ENCODE measurements around the gene SPAG9. TPM values are rescaled to one million over a fixed set of nuclear protein-coding genes. Genes with fewer than 3 reads are reported as not detected.

Gene SPAG9
- total RNA-seq, 1 experiment from 2014 or later: 144 TPM

GRCh38 chr17:50953518-50953830 lies 167.2 kb downstream of the SPAG9 start:
- DNase-seq (ENCODE audit: low read depth, low spot score): no peak
- in situ Hi-C loops (cut with HindIII; ENCODE audit: low pct_unique_long_range_greater_than_20kb, low sequenced_read_pairs) (no loop called here), intact Hi-C loops (cut with micrococcal nuclease; ENCODE audit: unreplicated experiment) (loop anchor here (5.0 kb wide), 1 partner anchor 171 kb away; no protein-coding TSS in a partner anchor)
- H3K9me3 ChIP-seq (ENCODE audit: control insufficient read depth, insufficient read depth, low read depth, low read length): no peaks in the 10 kb centered on the region
- ATAC-seq: no peak
- TF ChIP-seq SIN3A (IDR thresholded peaks at IDR 0.05; ENCODE audit: borderline replicate concordance, insufficient read depth, low read depth, low read length) (no peak), POLR2AphosphoS5 (IDR thresholded peaks at IDR 0.05; ENCODE audit: low read depth, low read length) (no peak), TCF7L2 (IDR thresholded peaks at IDR 0.05; ENCODE audit: low read depth, low read length) (no peak), CTCF (IDR thresholded peaks at IDR 0.05) (no peak), REST (IDR thresholded peaks at IDR 0.05; ENCODE audit: insufficient read depth in 1 of 2, low read depth in 2 of 2, low read length in 1 of 2) (no peak)
- H3K36me3 ChIP-seq (ENCODE audit: control insufficient read depth, insufficient read depth, low read length): no peaks in the 10 kb centered on the region
- H3K27ac ChIP-seq (ENCODE audit: low read length): peak overlapping the region; percentile 27; the same call in 1 of the 2 replicates
- H3K4me1 ChIP-seq (ENCODE audit: control insufficient read depth, insufficient read depth, low read length): peaks cover 39% of the 10 kb centered on the region
- POLR2A ChIA-PET: interaction anchor here (0.6 to 1.1 kb wide), 4 partner anchors 88 to 244 kb away, joined by 3 to 11 read pairs (median 6); no protein-coding TSS in a partner anchor
- BruUV-seq (replicated peaks): no TSS peak
- H3K4me3 ChIP-seq (ENCODE audit: low read depth in 2 of 2, low read length in 2 of 2): no peak overlapping the region
- CTCF ChIA-PET: interaction anchor here (0.7 kb wide), 2 partner anchors 66 to 200 kb away, joined by 3 read pairs; partner anchors contain the start of gene NME1
- H3K27me3 ChIP-seq (ENCODE audit: control insufficient read depth, insufficient read depth, low read length): no peaks in the 10 kb centered on the region

GRCh38 chr17:50952889-50953288 lies 167.8 kb downstream of the SPAG9 start:
- no peak for ATAC-seq
- ChIA-PET POLR2A (interaction anchor here (0.7 to 1.2 kb wide), 2 partner anchors 104 to 147 kb away, joined by 3 to 11 read pairs; no protein-coding TSS in a partner anchor), CTCF (interaction anchor here (0.7 kb wide), 1 partner anchor 66 kb away, joined by 3 read pairs; no protein-coding TSS in a partner anchor)
- Histone ChIP-seq H3K27me3 (ENCODE audit: control insufficient read depth, insufficient read depth, low read length) (no peaks in the 10 kb centered on the region), H3K4me1 (ENCODE audit: control insufficient read depth, insufficient read depth, low read length) (peaks cover 45% of the 10 kb centered on the region), H3K4me3 (ENCODE audit: low read depth in 2 of 2, low read length in 2 of 2) (no peak overlapping the region), H3K9me3 (ENCODE audit: control insufficient read depth, insufficient read depth, low read depth, low read length) (no peaks in the 10 kb centered on the region), H3K36me3 (ENCODE audit: control insufficient read depth, insufficient read depth, low read length) (no peaks in the 10 kb centered on the region), H3K27ac (ENCODE audit: low read length) (no peak overlapping the region)
- TF ChIP-seq SIN3A (IDR thresholded peaks at IDR 0.05; ENCODE audit: borderline replicate concordance, insufficient read depth, low read depth, low read length) (no peak), POLR2AphosphoS5 (IDR thresholded peaks at IDR 0.05; ENCODE audit: low read depth, low read length) (no peak)
- DNase-seq (ENCODE audit: low read depth, low spot score): no peak
- intact Hi-C loops (cut with micrococcal nuclease; ENCODE audit: unreplicated experiment) (loop anchor here (5.0 kb wide), 1 partner anchor 171 kb away; no protein-coding TSS in a partner anchor), in situ Hi-C loops (cut with HindIII; ENCODE audit: low pct_unique_long_range_greater_than_20kb, low sequenced_read_pairs) (no loop called here)
- BruUV-seq (replicated peaks): no TSS peak

GRCh38 chr17:50952013-50952412 lies 168.7 kb downstream of the SPAG9 start:
- H3K4me1 ChIP-seq (ENCODE audit: control insufficient read depth, insufficient read depth, low read length): peaks cover 53% of the 10 kb centered on the region
- no peak for ATAC-seq
- ChIA-PET CTCF (interaction anchor here (0.7 kb wide), 1 partner anchor 193 kb away, joined by 3 read pairs; no protein-coding TSS in a partner anchor), POLR2A (interaction anchor here (1.2 kb wide), 1 partner anchor 103 kb away, joined by 3 read pairs; no protein-coding TSS in a partner anchor)
- intact Hi-C loops (cut with micrococcal nuclease; ENCODE audit: unreplicated experiment): loop anchor here (5.0 kb wide), 1 partner anchor 170 kb away; no protein-coding TSS in a partner anchor
- H3K27me3 ChIP-seq (ENCODE audit: control insufficient read depth, insufficient read depth, low read length): no peaks in the 10 kb centered on the region
- H3K9me3 ChIP-seq (ENCODE audit: control insufficient read depth, insufficient read depth, low read depth, low read length): no peaks in the 10 kb centered on the region
- TF ChIP-seq TCF7L2 (IDR thresholded peaks at IDR 0.05; ENCODE audit: low read depth, low read length): no peak
- no peak for TF ChIP-seq CTCF (IDR thresholded peaks at IDR 0.05)
- TF ChIP-seq REST (IDR thresholded peaks at IDR 0.05; ENCODE audit: insufficient read depth in 1 of 2, low read depth in 2 of 2, low read length in 1 of 2): no peak
- TF ChIP-seq SIN3A (IDR thresholded peaks at IDR 0.05; ENCODE audit: borderline replicate concordance, insufficient read depth, low read depth, low read length): no peak
- no peak for TF ChIP-seq POLR2AphosphoS5 (IDR thresholded peaks at IDR 0.05; ENCODE audit: low read depth, low read length)
- H3K4me3 ChIP-seq (ENCODE audit: low read depth in 2 of 2, low read length in 2 of 2): no peak overlapping the region
- no peak overlapping the region for H3K27ac ChIP-seq (ENCODE audit: low read length)
- H3K36me3 ChIP-seq (ENCODE audit: control insufficient read depth, insufficient read depth, low read length): no peaks in the 10 kb centered on the region
- in situ Hi-C loops (cut with HindIII; ENCODE audit: low pct_unique_long_range_greater_than_20kb, low sequenced_read_pairs): no loop called here
- no peak for DNase-seq (ENCODE audit: low read depth, low spot score)
- no TSS peak for BruUV-seq (replicated peaks)

Measured in Panc1 (cell line).